Measurements from ENCODE around the gene UGT1A8. TPM values are rescaled to one million over a fixed set of nuclear protein-coding genes. Genes with fewer than 3 reads are reported as not detected.

UGT1A8 gene
- total RNA-seq, 1 donor from 2014 or later, result not detected

DNA sequence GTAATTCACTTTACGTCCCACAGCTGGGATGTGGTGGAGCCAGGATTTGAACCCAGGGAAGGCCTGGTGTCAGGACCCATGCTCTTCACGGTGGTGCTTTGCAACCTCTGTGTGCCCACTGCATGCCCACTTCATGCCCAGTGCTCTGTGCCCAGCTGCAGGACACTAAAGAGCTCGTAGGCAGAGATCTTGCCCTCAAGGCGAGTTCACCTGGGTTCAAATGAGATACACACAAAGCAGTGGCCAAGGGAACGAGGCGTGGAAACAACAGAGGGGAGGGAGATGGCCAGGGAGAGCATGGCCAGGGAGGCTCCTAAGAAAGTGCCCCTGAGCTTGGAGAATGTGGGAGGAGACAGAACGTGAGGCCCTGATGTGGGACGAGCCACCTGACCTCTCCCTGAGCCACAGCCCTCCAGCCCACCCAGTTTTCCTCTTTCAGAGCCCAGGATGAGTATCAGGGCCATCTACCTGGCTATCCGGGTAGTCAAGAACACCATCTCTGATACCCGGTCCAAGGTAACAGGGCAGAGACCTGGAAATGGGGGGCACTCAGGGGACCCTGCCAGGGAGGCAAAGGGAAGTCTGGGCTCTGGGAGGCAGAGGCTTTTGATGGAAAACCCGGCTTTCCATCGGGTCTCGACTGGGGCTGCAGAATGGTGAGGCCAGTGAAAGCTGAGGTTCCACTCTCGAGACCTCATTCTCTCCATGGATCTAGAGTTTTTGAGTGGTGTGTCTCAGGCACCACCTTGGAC, 181.1 kb downstream of the UGT1A8 start:
- intact Hi-C loops (cut with DNase I), result no loop called here
- Histone ChIP-seq H3K4me1 (no peaks in the 10 kb centered on the region), H3K27ac (no peak overlapping the region), H3K36me3 (no peaks in the 10 kb centered on the region), H3K27me3 (no peaks in the 10 kb centered on the region), H3K9me3 (no peaks in the 10 kb centered on the region), H3K4me3 (no peak overlapping the region)
- DNase-seq (peak; percentile 49), ATAC-seq (no peak)
- TF ChIP-seq, protein P1, sequence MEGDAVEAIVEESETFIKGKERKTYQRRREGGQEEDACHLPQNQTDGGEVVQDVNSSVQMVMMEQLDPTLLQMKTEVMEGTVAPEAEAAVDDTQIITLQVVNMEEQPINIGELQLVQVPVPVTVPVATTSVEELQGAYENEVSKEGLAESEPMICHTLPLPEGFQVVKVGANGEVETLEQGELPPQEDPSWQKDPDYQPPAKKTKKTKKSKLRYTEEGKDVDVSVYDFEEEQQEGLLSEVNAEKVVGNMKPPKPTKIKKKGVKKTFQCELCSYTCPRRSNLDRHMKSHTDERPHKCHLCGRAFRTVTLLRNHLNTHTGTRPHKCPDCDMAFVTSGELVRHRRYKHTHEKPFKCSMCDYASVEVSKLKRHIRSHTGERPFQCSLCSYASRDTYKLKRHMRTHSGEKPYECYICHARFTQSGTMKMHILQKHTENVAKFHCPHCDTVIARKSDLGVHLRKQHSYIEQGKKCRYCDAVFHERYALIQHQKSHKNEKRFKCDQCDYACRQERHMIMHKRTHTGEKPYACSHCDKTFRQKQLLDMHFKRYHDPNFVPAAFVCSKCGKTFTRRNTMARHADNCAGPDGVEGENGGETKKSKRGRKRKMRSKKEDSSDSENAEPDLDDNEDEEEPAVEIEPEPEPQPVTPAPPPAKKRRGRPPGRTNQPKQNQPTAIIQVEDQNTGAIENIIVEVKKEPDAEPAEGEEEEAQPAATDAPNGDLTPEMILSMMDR (IDR thresholded peaks at IDR 0.05), result no peak

GRCh38 chr2:233799087-233799665, 181.7 kb downstream of the UGT1A8 start:
- no peak overlapping the region for H3K4me3 ChIP-seq
- H3K27ac ChIP-seq, result no peak overlapping the region
- intact Hi-C loops (cut with DNase I), result no loop called here
- no peaks in the 10 kb centered on the region for H3K36me3 ChIP-seq
- TF ChIP-seq, protein P1 (IDR thresholded peaks at IDR 0.05), result no peak
- no peaks in the 10 kb centered on the region for H3K27me3 ChIP-seq
- no peaks in the 10 kb centered on the region for H3K4me1 ChIP-seq
- no peak for DNase-seq
- no peaks in the 10 kb centered on the region for H3K9me3 ChIP-seq
- no peak for ATAC-seq

GRCh38 chr2:233799716-233800115, 182.3 kb downstream of the UGT1A8 start:
- ATAC-seq (no peak), DNase-seq (no peak)
- intact Hi-C loops (cut with DNase I), result no loop called here

GRCh38 chr2:233800208-233800607, 182.8 kb downstream of the UGT1A8 start:
- ATAC-seq (no peak), DNase-seq (no peak)
- no peaks in the 10 kb centered on the region for H3K27me3 ChIP-seq
- no peak overlapping the region for H3K4me3 ChIP-seq
- intact Hi-C loops (cut with DNase I), result no loop called here
- no peak overlapping the region for H3K27ac ChIP-seq
- no peaks in the 10 kb centered on the region for H3K4me1 ChIP-seq
- no peaks in the 10 kb centered on the region for H3K36me3 ChIP-seq
- TF ChIP-seq, protein P1 (IDR thresholded peaks at IDR 0.05), result no peak
- no peaks in the 10 kb centered on the region for H3K9me3 ChIP-seq

More at GRCh38 chr2:233799716-233800115, 182.3 kb downstream of the UGT1A8 start:
- TF ChIP-seq, protein P1 (IDR thresholded peaks at IDR 0.05), result no peak
- no peaks in the 10 kb centered on the region for H3K9me3 ChIP-seq
- no peaks in the 10 kb centered on the region for H3K36me3 ChIP-seq
- no peaks in the 10 kb centered on the region for H3K4me1 ChIP-seq
- no peak overlapping the region for H3K4me3 ChIP-seq
- H3K27ac ChIP-seq, result no peak overlapping the region
- no peaks in the 10 kb centered on the region for H3K27me3 ChIP-seq

DNA sequence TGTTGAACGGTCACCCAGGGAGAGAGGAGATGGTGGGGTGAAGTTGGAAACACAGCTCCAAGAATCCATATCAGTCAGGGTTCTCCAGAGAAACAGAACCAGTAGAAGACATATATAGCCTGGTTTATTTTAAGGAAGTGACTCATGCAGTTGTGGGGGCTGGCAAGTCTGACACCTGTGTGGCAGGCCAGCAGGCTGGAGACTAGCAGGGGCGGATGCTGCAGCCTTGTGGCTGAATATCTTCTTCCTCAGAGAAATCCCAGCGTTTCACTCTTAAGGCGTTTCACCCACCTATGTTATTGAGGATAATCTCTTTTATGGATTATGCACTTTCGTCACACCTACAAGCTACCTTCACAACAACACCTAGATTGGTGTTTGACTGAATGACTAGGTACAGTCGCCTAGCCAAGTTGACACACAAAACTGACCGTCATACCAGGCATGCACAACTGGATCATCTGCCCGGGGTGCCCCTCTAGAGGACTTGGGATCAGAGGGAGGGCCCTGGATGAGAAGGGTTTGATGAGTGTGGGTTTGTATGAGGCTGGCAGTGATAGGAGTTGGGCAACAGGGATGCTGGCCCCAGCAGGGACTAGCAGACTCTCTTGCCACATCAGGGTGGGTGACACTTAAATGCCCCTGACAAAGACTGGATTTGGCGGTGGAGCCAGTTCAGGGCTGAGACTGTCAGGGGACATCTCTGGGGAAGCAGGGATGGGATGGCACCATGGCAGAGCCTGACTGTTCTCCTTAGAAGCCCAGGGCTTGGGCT, 184.1 kb downstream of the UGT1A8 start:
- ATAC-seq (no peak), DNase-seq (no peak)
- H3K4me1 ChIP-seq, result no peaks in the 10 kb centered on the region
- H3K9me3 ChIP-seq, result no peaks in the 10 kb centered on the region
- H3K4me3 ChIP-seq, result no peak overlapping the region
- no peak overlapping the region for H3K27ac ChIP-seq
- H3K27me3 ChIP-seq, result no peaks in the 10 kb centered on the region
- TF ChIP-seq, protein P1 (IDR thresholded peaks at IDR 0.05), result no peak
- H3K36me3 ChIP-seq, result no peaks in the 10 kb centered on the region
- intact Hi-C loops (cut with DNase I), result no loop called here

Measured in upper lobe of right lung (tissue), 1 donor.